Measurements from ENCODE around the gene FAM20C. TPM values are rescaled to one million over a fixed set of nuclear protein-coding genes. Genes with fewer than 3 reads are reported as not detected.
"Not testable (repeated sequence)": the region's sequence is repeated elsewhere in the genome, so short reads cannot be mapped to it uniquely, and the experiment has no call there.

FAM20C gene
- total RNA-seq, 1 experiment from 2014 or later: 62.4 TPM

DNA sequence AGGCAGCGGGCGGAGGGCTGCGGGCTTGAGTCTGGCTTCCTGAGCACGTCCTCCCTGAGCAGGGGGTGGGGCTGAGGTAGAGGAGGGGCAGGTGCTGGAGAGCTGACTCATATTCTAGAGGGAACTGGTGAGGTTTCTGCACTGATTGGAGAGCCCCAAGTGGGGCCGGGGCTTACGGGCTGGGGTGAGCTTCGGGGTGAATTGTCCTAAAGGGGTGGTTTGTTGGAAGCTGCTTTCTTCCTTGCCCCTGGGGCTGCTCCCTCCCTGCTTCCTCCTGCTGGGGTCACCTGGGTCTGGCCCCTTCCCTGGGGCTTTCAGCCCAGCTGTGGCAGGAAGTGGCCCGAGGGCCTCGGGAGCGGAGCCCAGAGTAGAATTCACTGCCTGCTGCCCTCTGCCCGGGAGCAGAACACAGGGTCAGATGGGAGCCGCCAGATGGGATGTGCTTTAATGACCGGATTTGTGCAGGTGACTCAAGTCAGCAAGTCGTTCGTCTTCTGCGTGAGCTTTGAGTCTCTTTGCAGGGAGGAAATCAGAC lies 48.6 kb downstream of the FAM20C start:
- peak overlapping the region; percentile 2 for H3K27ac ChIP-seq (ENCODE audit: low read length)
- peak; percentile 81 for ATAC-seq
- no peaks in the 10 kb centered on the region for H3K27me3 ChIP-seq (ENCODE audit: control insufficient read depth, insufficient read depth, low read length)
- H3K9me3 ChIP-seq (ENCODE audit: control insufficient read depth, insufficient read depth, low read depth, low read length): no peaks in the 10 kb centered on the region
- in situ Hi-C loops (cut with HindIII; ENCODE audit: low pct_unique_long_range_greater_than_20kb, low sequenced_read_pairs) (no loop called here), intact Hi-C loops (cut with micrococcal nuclease; ENCODE audit: unreplicated experiment) (no loop called here)
- TF ChIP-seq SIN3A (IDR thresholded peaks at IDR 0.05; ENCODE audit: borderline replicate concordance, insufficient read depth, low read depth, low read length) (no peak), TCF7L2 (IDR thresholded peaks at IDR 0.05; ENCODE audit: low read depth, low read length) (no peak; the same call in 1 of the 2 replicates), POLR2AphosphoS5 (IDR thresholded peaks at IDR 0.05; ENCODE audit: low read depth, low read length) (peak; percentile 44; the same call in 1 of the 2 replicates)
- TF ChIP-seq, protein P1, sequence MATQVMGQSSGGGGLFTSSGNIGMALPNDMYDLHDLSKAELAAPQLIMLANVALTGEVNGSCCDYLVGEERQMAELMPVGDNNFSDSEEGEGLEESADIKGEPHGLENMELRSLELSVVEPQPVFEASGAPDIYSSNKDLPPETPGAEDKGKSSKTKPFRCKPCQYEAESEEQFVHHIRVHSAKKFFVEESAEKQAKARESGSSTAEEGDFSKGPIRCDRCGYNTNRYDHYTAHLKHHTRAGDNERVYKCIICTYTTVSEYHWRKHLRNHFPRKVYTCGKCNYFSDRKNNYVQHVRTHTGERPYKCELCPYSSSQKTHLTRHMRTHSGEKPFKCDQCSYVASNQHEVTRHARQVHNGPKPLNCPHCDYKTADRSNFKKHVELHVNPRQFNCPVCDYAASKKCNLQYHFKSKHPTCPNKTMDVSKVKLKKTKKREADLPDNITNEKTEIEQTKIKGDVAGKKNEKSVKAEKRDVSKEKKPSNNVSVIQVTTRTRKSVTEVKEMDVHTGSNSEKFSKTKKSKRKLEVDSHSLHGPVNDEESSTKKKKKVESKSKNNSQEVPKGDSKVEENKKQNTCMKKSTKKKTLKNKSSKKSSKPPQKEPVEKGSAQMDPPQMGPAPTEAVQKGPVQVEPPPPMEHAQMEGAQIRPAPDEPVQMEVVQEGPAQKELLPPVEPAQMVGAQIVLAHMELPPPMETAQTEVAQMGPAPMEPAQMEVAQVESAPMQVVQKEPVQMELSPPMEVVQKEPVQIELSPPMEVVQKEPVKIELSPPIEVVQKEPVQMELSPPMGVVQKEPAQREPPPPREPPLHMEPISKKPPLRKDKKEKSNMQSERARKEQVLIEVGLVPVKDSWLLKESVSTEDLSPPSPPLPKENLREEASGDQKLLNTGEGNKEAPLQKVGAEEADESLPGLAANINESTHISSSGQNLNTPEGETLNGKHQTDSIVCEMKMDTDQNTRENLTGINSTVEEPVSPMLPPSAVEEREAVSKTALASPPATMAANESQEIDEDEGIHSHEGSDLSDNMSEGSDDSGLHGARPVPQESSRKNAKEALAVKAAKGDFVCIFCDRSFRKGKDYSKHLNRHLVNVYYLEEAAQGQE (IDR thresholded peaks at IDR 0.05; ENCODE audit: insufficient read depth in 1 of 2, low read depth in 2 of 2, low read length in 1 of 2): no peak
- TF ChIP-seq, protein P2, sequence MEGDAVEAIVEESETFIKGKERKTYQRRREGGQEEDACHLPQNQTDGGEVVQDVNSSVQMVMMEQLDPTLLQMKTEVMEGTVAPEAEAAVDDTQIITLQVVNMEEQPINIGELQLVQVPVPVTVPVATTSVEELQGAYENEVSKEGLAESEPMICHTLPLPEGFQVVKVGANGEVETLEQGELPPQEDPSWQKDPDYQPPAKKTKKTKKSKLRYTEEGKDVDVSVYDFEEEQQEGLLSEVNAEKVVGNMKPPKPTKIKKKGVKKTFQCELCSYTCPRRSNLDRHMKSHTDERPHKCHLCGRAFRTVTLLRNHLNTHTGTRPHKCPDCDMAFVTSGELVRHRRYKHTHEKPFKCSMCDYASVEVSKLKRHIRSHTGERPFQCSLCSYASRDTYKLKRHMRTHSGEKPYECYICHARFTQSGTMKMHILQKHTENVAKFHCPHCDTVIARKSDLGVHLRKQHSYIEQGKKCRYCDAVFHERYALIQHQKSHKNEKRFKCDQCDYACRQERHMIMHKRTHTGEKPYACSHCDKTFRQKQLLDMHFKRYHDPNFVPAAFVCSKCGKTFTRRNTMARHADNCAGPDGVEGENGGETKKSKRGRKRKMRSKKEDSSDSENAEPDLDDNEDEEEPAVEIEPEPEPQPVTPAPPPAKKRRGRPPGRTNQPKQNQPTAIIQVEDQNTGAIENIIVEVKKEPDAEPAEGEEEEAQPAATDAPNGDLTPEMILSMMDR (IDR thresholded peaks at IDR 0.05): no peak
- peak overlapping the region in 1 of 2 experiments; percentile 4; a peak in 1 of 4 replicates for H3K4me3 ChIP-seq (ENCODE audit: low read depth in 2 of 2, low read length in 2 of 2)
- no peak for DNase-seq (ENCODE audit: low read depth, low spot score)
- POLR2A ChIA-PET: interaction anchor here (0.5 kb wide), 1 partner anchor 120 kb away, joined by 3 read pairs; no protein-coding TSS in a partner anchor
- no peaks in the 10 kb centered on the region for H3K36me3 ChIP-seq (ENCODE audit: control insufficient read depth, insufficient read depth, low read length)
- CTCF ChIA-PET: interaction anchor here (1.0 kb wide), 1 partner anchor 178 kb away, joined by 3 read pairs; no protein-coding TSS in a partner anchor
- peaks cover 28% of the 10 kb centered on the region for H3K4me1 ChIP-seq (ENCODE audit: control insufficient read depth, insufficient read depth, low read length)
- no TSS peak for BruUV-seq (replicated peaks)

DNA sequence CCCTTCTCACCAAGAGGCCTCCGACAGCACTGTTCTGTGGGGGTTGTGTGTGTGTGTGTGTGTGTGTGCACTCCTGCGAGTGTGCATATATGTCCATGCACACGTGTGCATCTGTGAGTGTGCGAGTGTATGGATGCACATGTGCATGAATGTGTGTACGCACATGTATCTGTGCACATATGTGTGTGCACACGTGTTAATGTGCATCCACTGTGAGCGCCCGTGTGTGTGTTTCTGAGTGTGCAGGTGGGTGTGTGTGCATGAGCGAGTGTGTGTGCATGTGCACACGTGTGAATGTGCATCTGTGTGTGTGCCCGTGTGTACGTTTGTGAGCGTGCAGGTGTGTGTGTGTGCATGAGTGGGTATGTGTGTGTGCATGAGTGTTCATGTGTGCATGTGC lies 49.1 kb downstream of the FAM20C start:
- CTCF ChIA-PET: interaction anchor here (1.0 kb wide), 1 partner anchor 178 kb away, joined by 3 read pairs; no protein-coding TSS in a partner anchor
- H3K27ac ChIP-seq (ENCODE audit: low read length): peak overlapping the region; percentile 2; the same call in 1 of the 2 replicates
- TF ChIP-seq SIN3A (IDR thresholded peaks at IDR 0.05; ENCODE audit: borderline replicate concordance, insufficient read depth, low read depth, low read length) (no peak), POLR2AphosphoS5 (IDR thresholded peaks at IDR 0.05; ENCODE audit: low read depth, low read length) (no peak), TCF7L2 (IDR thresholded peaks at IDR 0.05; ENCODE audit: low read depth, low read length) (no peak)
- TF ChIP-seq, protein P1 (IDR thresholded peaks at IDR 0.05; ENCODE audit: insufficient read depth in 1 of 2, low read depth in 2 of 2, low read length in 1 of 2): no peak
- TF ChIP-seq, protein P2 (IDR thresholded peaks at IDR 0.05): no peak

DNA sequence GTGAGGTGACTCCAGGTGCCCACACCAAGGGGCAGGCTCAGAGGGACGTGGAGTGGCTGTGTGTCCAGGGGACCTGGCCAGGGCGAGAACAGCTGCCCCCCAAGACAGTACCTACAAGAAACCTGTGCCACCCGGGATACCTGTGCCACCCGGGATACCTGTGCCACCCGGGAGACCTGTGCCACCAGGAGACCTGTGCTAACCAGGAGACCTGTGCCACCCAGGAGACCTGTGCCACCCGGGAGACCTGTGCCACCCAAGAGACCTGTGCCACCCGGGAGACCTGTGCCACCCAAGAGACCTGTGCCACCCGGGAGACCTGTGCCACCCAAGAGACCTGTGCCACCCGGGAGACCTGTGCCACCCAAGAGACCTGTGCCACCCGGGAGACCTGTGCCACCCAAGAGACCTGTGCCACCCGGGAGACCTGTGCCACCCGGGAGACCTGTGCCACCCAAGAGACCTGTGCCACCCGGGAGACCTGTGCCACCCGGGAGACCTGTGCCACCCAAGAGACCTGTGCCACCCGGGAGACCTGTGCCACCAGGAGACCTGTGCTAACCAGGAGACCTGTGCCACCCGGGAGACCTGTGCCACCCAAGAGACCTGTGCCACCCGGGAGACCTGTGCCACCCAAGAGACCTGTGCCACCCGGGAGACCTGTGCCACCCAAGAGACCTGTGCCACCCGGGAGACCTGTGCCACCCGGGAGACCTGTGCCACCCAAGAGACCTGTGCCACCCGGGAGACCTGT lies 50.6 kb downstream of the FAM20C start:
- ATAC-seq; H3K4me3 ChIP-seq (ENCODE audit: low read depth in 2 of 2, low read length in 2 of 2); DNase-seq (ENCODE audit: low read depth, low spot score); H3K9me3 ChIP-seq (ENCODE audit: control insufficient read depth, insufficient read depth, low read depth, low read length); H3K36me3 ChIP-seq (ENCODE audit: control insufficient read depth, insufficient read depth, low read length); BruUV-seq (replicated peaks); in situ Hi-C loops (cut with HindIII; ENCODE audit: low pct_unique_long_range_greater_than_20kb, low sequenced_read_pairs); H3K27me3 ChIP-seq (ENCODE audit: control insufficient read depth, insufficient read depth, low read length); POLR2A ChIA-PET; intact Hi-C loops (cut with micrococcal nuclease; ENCODE audit: unreplicated experiment); CTCF ChIA-PET: not testable (repeated sequence)
- peaks cover 18% of the 10 kb centered on the region for H3K4me1 ChIP-seq (ENCODE audit: control insufficient read depth, insufficient read depth, low read length)
- H3K27ac ChIP-seq (ENCODE audit: low read length): peak overlapping the region; percentile 2; the same call in 1 of the 2 replicates

More for the DNA sequence above, 49.1 kb downstream of the FAM20C start:
- BruUV-seq (replicated peaks): no TSS peak
- POLR2A ChIA-PET: interaction anchor here (0.5 kb wide), 1 partner anchor 120 kb away, joined by 3 read pairs; no protein-coding TSS in a partner anchor
- H3K27me3 ChIP-seq (ENCODE audit: control insufficient read depth, insufficient read depth, low read length): no peaks in the 10 kb centered on the region
- H3K36me3 ChIP-seq (ENCODE audit: control insufficient read depth, insufficient read depth, low read length): no peaks in the 10 kb centered on the region
- ATAC-seq (no peak), DNase-seq (ENCODE audit: low read depth, low spot score) (no peak)
- in situ Hi-C loops (cut with HindIII; ENCODE audit: low pct_unique_long_range_greater_than_20kb, low sequenced_read_pairs): no loop called here
- H3K4me1 ChIP-seq (ENCODE audit: control insufficient read depth, insufficient read depth, low read length): peaks cover 22% of the 10 kb centered on the region
- intact Hi-C loops (cut with micrococcal nuclease; ENCODE audit: unreplicated experiment): no loop called here
- H3K9me3 ChIP-seq (ENCODE audit: control insufficient read depth, insufficient read depth, low read depth, low read length): no peaks in the 10 kb centered on the region
- H3K4me3 ChIP-seq (ENCODE audit: low read depth in 2 of 2, low read length in 2 of 2): no peak overlapping the region

Measured in Panc1 (cell line).